H1 (cell line): ENCODE data around the gene ATP11A. TPM values are rescaled to one million over a fixed set of nuclear protein-coding genes. Genes with fewer than 3 reads are reported as not detected.

Source experiments
- ATF2 ChIP-seq: IDR thresholded peaks from 2 replicates; pipeline ENCODE4 v1.6.1; 2012; ENCODE audit warnings: low read length, inconsistent platforms
- BCL11A ChIP-seq, 2 experiments: IDR thresholded peaks; one replicate each; pipeline ENCODE4 v1.6.1; 2011; ENCODE audit warnings: low read depth in 2 of 2, low read length in 2 of 2, mild to moderate bottlenecking in 2 of 2
- JUN ChIP-seq: IDR thresholded peaks from 2 replicates; pipeline ENCODE4 v1.6.1; 2011; ENCODE audit warnings: low read depth, mild to moderate bottlenecking, improper control_type of control experiment, low read length
- RXRA ChIP-seq: IDR thresholded peaks from 2 replicates; pipeline ENCODE4 v1.6.1; 2011; ENCODE audit warnings: low read depth, mild to moderate bottlenecking, low read length, moderate library complexity; ENCODE audit not compliant: insufficient read depth
- polyA plus RNA-seq, 7 experiments: library from polyadenylated mRNA; depleted of rRNA in 3 of 7; stranded (reverse) in 5 of 7; unstranded in 2 of 7; fragments of >200 nt in 5 of 7; fragments of 200-250 nt in 2 of 7; gene quantifications; 1 replicate in 5 of 7; 2 replicates in 1 of 7; 4 replicates in 1 of 7; pipeline versions ENCODE4 v1.2.1 to v1.2.3, GENCODE V29; 2011 to 2013; ENCODE audit warnings: missing spikeins in 2 of 7, mixed read lengths in 2 of 7
- total RNA-seq: library from RNA; stranded (reverse); fragmentation: NEBNext Ultra II Directional; extraction: Animal tissue kit (Norgen Biotek cat#: 25700); gene quantifications from 2 replicates; pipeline ENCODE4 v1.2.1, GENCODE V29; 2021

ATP11A gene
- total and polyA plus RNA-seq, 2 of the 8 experiments (the other 6 are each of a cell fraction or from before 2014, with no cell fraction given), result 28.8 to 72.9 TPM

- no peak for TF ChIP-seq RXRA
- TF ChIP-seq BCL11A (IDR thresholded peaks at IDR 0.05; ENCODE audit: low read depth in 2 of 2, low read length in 2 of 2), result no peak
- no peak for TF ChIP-seq ATF2
- TF ChIP-seq JUN, result no peak
These were observed 19.0 kb upstream of the ATP11A start (continued) for GRCh38 chr13:112670864-112671263.
